Ascending aorta (tissue), 2 donors: ENCODE measurements around the gene MYO1F. TPM values are rescaled to one million over a fixed set of nuclear protein-coding genes. Genes with fewer than 3 reads are reported as not detected.
"Not testable (repeated sequence)": the region's sequence is repeated elsewhere in the genome, so short reads cannot be mapped to it uniquely, and the experiment has no call there.

Experiments
- DNase-seq, 2 donors: peaks; one replicate each; pipeline ENCODE4 v3.0.0-alpha.2; 2019; ENCODE audit warnings: low spot score in 2 of 2
- H3K27ac ChIP-seq, 2 donors: fragments of 200-600 bp; sonication (generic); one replicate each; pipeline ENCODE4 v1.5.1; 2016 to 2017; ENCODE audit warnings: mild to moderate bottlenecking in 1 of 2
- H3K27me3 ChIP-seq: fragments of 200-600 bp; sonication (generic); one replicate; pipeline ENCODE4 v1.5.1; 2017
- H3K36me3 ChIP-seq, 2 donors: fragments of 200-600 bp; sonication (generic); one replicate each; pipeline ENCODE4 v1.5.1; 2016
- H3K4me1 ChIP-seq, 2 donors: fragments of 200-600 bp; sonication (generic); one replicate each; pipeline ENCODE4 v1.5.1; 2016 to 2017; ENCODE audit warnings: mild to moderate bottlenecking in 1 of 2
- H3K4me3 ChIP-seq, 2 donors: fragments of 200-600 bp; sonication (generic); one replicate each; pipeline ENCODE4 v1.5.1; 2016 to 2017; ENCODE audit warnings: mild to moderate bottlenecking in 1 of 2
- H3K9me3 ChIP-seq, 2 donors: fragments of 200-600 bp; sonication (generic); one replicate each; pipeline ENCODE4 v1.5.1; 2016
- CTCF ChIP-seq, 3 experiments: fragments of 200-600 bp in 2 of 3; fragments of 450-650 bp in 1 of 3; sonication (generic) in 2 of 3; IDR thresholded peaks; one replicate each; pipeline ENCODE4 v1.5.1; 2016 to 2019; ENCODE audit warnings: antibody characterized with exemption in 3 of 3, mild to moderate bottlenecking in 1 of 3, moderate library complexity in 1 of 3
- intact Hi-C: fragments of 100-400 bp; cut with DNase I; formaldehyde crosslinking; loops from one replicate; pipeline ENCODE4 v1.15.1; 2023
- total RNA-seq: library from RNA; depleted of rRNA; stranded (reverse); fragments of >200 nt; gene quantifications from one replicate; pipeline ENCODE4 v1.1.0, GENCODE V29; 2016

Gene MYO1F
- total RNA-seq, 1 donor from 2014 or later: 5.0 TPM

- Histone ChIP-seq H3K27ac (no peak overlapping the region), H3K4me3 (no peak overlapping the region), H3K27me3 (no peaks in the 10 kb centered on the region), H3K4me1 (no peaks in the 10 kb centered on the region), H3K9me3 (no peaks in the 10 kb centered on the region), H3K36me3 (peaks cover 26 to 29% of the 10 kb centered on the region in 2 donors)
- intact Hi-C loops: loop anchor here (2.0 to 10.0 kb wide), 2 partner anchors 62 to 226 kb away; no protein-coding TSS in a partner anchor
- DNase-seq: peak; percentile 44 to 92
- TF ChIP-seq CTCF (IDR thresholded peaks at IDR 0.05): peak; percentile 99 to 100 (median 100)
Observed at GRCh38 chr19:8580710-8581281, 3.6 kb upstream of the MYO1F start.

- no peak overlapping the region for H3K27ac ChIP-seq
- peaks cover 10 to 11% of the 10 kb centered on the region in 2 donors for H3K36me3 ChIP-seq
- no peaks in the 10 kb centered on the region for H3K4me1 ChIP-seq
- H3K9me3 ChIP-seq: no peaks in the 10 kb centered on the region
- DNase-seq: peak; percentile 49 to 90
- H3K4me3 ChIP-seq: no peak overlapping the region
- intact Hi-C loops: no loop called here
- H3K27me3 ChIP-seq: no peaks in the 10 kb centered on the region
- peak; percentile 71 to 92 (median 91) for TF ChIP-seq CTCF (IDR thresholded peaks at IDR 0.05)
Observed at GRCh38 chr19:8578642-8579265, 1.5 kb upstream of the MYO1F start.

- no peak for TF ChIP-seq CTCF (IDR thresholded peaks at IDR 0.05)
- Histone ChIP-seq H3K27ac (no peak overlapping the region), H3K9me3 (no peaks in the 10 kb centered on the region), H3K27me3 (no peaks in the 10 kb centered on the region), H3K4me3 (no peak overlapping the region), H3K36me3 (peaks cover under 1 to 4% of the 10 kb centered on the region in 2 donors), H3K4me1 (no peaks in the 10 kb centered on the region)
- no peak for DNase-seq
- intact Hi-C loops: no loop called here
Observed at GRCh38 chr19:8577741-8578140, 499 bp upstream of the MYO1F start.

- Histone ChIP-seq H3K27me3 (no peaks in the 10 kb centered on the region), H3K27ac (no peak overlapping the region), H3K4me1 (no peaks in the 10 kb centered on the region), H3K4me3 (peak overlapping the region; percentile 21 to 49), H3K9me3 (no peaks in the 10 kb centered on the region), H3K36me3 (no peaks in the 10 kb centered on the region)
- no peak for DNase-seq
- TF ChIP-seq CTCF (IDR thresholded peaks at IDR 0.05): no peak
- intact Hi-C loops: no loop called here
Observed at GRCh38 chr19:8576273-8576993, 809 bp downstream of the MYO1F start.

- intact Hi-C loops: no loop called here
- H3K4me1 ChIP-seq: no peaks in the 10 kb centered on the region
- TF ChIP-seq CTCF (IDR thresholded peaks at IDR 0.05): no peak
- H3K27me3 ChIP-seq: no peaks in the 10 kb centered on the region
- H3K9me3 ChIP-seq: no peaks in the 10 kb centered on the region
- H3K36me3 ChIP-seq: no peaks in the 10 kb centered on the region
- no peak overlapping the region for H3K27ac ChIP-seq
- DNase-seq: no peak
- H3K4me3 ChIP-seq: peak overlapping the region in 1 of 2 donors; percentile 49
Observed at GRCh38 chr19:8575467-8575997, 1.7 kb downstream of the MYO1F start.

- intact Hi-C loops, H3K9me3 ChIP-seq, H3K27me3 ChIP-seq, DNase-seq, H3K27ac ChIP-seq, H3K36me3 ChIP-seq, H3K4me1 ChIP-seq, H3K4me3 ChIP-seq: not testable (repeated sequence)
Observed at GRCh38 chr19:8574619-8574922, 2.7 kb downstream of the MYO1F start.
